Activated CD4-positive, alpha-beta T cell treated with anti-CD3 and anti-CD28 coated beads, Interleukin-2, Interleukin-6, amounts not matched to agents 100 ng/mL and 50 ng/mL, durations not matched to agents 16 hours and 8 hours (primary cell): ENCODE results near the gene KRTAP20-3.

Experiments used
- DNase-seq: peaks from one replicate; pipeline ENCODE4 v3.0.0-alpha.2; 2020

The KRTAP20-3 gene

GRCh38 chr21:30642564-30642963 lies at the start of gene KRTAP20-3:
TSS of gene KRTAP20-3 (plus strand) at chr21:30642864.
- no peak for DNase-seq

DNA sequence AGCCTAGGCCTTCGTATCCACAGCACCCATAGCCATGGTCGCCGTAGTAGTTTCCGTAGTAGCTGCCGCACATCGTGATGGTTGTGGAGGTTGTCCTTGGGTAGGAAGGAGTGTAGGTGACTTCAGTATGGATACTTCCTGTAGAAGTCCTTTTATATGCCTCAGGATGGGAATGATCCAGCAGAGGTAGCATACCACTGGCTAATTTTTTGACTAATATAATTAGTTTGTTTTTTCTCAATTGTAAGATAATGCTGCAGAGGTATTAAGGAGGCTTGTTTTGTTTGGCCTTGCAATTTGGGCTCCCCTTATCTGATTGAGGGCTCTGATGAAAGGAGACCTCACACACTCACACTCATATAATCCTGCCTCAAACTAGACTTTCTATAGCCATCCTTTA lies 43.9 kb upstream of the KRTAP20-3 start, which contains the start of gene KRTAP6-2:
TSS of gene KRTAP6-2 (minus strand) at position 101 of the 400 bp plus-strand sequence. CDS start at position 73, 28 bp downstream.
- DNase-seq: no peak

DNA sequence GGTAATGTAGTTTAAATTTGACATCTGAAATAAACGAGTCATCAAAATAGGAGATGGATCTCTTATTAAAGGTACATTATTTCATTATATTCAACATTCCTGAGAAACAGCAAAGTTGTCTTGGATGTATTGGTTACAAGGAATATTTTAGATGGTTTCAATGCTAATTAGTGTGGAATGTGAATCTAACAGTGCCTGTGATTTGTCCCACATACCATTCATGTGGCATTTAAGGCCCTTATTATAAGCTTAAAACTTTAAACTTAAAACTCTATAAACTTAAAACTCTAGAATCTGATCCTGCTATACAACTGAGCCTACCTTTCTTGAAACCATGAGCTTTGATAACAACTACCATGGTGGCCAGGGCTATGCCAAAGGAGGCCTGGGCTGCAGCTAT lies 41.9 kb upstream of the KRTAP20-3 start, which contains the start of gene KRTAP22-1:
TSS of gene KRTAP22-1 (plus strand) at position 301 of the 400 bp plus-strand sequence.
- no peak for DNase-seq

GRCh38 chr21:30605968-30606367 lies 36.7 kb upstream of the KRTAP20-3 start:
- no peak for DNase-seq

DNA sequence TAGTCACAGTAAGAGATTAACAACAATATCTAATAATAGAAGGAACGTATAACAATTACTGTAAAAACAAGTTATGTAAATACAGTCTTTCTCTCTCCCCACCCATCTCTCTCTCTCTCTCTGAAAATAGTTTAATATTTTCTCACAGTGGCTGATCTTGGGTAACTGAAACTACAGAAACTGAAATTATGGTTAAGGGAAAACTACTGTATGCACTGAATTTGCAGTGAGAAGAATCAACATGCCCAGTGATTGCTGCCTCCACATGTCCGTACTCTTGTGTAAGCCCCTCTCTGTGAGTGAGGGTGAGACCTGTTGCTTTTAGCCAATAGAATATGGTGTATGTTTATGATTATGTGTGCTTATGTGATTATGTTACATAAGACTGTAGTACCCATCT lies 30.5 kb upstream of the KRTAP20-3 start:
- DNase-seq: no peak

- no peak for DNase-seq
Observed at GRCh38 chr21:30613836-30614235, 28.8 kb upstream of the KRTAP20-3 start, which contains the start of gene KRTAP6-1. TSS of gene KRTAP6-1 (minus strand) at chr21:30613930. CDS start at chr21:30613904, 26 bp downstream.

DNA sequence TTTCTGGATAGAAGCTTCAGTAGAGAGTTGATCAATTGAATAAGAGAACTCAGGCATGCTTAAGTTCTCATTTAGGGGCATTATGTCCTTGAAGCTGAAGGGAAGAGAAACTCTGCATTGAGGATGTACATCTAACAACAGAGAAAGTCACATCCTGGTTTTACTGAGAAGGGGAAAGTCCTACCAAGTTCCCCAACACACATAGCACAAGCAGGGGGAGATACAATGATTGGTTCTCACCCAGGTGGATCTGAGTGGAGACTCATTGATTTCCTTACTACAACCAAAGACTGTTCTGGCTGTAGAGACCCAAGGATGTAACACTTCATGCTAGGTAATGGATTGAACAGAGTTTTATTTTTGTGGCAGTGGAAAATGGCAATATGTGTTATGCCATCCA lies 27.5 kb upstream of the KRTAP20-3 start:
- no peak for DNase-seq

DNA sequence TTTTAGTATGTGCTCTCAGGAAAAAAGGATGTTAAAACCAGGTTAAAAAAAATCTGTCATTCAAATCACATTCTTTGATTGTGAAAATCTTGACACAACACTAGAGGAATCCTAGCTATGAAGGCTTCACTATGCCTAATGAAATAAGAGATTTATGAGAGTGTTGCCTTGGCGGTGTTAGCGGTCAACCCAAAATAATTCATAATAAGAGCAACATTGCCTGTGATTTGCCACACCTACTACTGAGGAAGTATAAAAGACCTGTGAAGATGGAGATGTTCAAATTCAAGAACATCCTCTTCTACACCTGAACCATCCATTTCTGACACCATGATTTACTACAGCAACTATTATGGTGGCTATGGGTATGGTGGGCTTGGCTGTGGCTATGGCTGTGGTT lies 26.5 kb upstream of the KRTAP20-3 start, which contains the start of gene KRTAP20-1:
TSS of gene KRTAP20-1 (plus strand) at position 301 of the 400 bp plus-strand sequence. CDS start at position 331, 30 bp downstream.
- no peak for DNase-seq

DNA sequence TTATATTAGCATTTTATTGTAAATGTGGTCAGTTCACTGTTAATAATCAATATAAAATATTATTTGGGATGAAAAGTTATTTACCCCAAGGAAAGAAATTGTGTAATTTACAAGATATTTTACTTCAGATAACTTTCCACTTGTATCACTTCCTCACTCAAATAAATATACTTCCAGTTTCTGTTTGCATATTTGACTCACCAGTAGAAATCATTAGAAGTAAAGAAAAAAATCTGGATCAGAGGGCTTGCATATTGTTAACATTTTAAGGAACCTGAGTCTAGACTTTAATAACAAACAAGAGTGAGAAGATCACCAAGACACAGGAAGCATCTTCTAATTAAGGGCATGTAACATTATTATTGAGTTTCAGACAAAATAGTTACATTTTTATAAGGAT lies 22.6 kb upstream of the KRTAP20-3 start:
- DNase-seq: no peak

DNA sequence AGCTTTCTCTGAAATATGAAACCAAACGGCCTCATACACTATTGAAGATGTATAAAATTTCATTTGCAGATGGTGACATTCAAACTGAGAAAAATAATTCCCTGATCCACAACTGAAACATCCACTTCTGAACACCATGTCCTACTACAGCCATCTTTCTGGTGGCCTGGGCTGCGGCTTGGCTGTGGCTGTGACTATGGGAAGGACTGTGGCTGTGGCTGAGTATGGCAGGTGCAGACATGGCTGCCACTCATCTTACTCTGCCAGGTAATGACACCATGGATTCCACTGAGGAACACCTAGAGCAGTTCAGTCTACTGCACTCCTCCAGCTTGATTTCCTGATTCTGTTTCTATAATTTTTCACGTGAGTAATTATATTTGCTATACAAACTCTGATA lies 22.1 kb upstream of the KRTAP20-3 start, which contains the start of gene KRTAP20-4:
TSS of gene KRTAP20-4 (plus strand) at position 106 of the 400 bp plus-strand sequence.
- DNase-seq: no peak

DNA sequence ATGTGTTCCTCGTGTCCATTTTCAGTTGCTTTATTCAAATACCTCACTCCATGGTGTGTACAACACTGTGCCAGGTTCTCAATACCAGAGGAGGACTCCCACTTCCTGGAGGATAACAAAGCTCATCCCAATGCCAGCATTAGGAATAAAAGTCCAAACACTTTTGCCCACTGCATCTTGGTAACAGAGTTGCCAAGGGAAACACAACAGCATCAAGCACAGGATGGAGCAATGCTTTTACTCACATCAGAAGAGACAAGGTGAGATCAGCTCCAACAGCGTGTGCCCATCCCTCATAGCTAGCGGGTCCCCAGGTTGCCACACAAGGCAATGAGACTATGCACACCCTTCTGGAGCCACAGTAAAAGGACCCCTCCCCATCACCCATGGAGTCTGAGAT lies 19.3 kb upstream of the KRTAP20-3 start:
- no peak for DNase-seq

- no peak for DNase-seq
Observed at GRCh38 chr21:30625449-30626165, 17.1 kb upstream of the KRTAP20-3 start.

- DNase-seq: no peak
Observed at GRCh38 chr21:30628109-30628508, 14.6 kb upstream of the KRTAP20-3 start.

GRCh38 chr21:30629200-30629599 lies 13.5 kb upstream of the KRTAP20-3 start:
- no peak for DNase-seq

DNA sequence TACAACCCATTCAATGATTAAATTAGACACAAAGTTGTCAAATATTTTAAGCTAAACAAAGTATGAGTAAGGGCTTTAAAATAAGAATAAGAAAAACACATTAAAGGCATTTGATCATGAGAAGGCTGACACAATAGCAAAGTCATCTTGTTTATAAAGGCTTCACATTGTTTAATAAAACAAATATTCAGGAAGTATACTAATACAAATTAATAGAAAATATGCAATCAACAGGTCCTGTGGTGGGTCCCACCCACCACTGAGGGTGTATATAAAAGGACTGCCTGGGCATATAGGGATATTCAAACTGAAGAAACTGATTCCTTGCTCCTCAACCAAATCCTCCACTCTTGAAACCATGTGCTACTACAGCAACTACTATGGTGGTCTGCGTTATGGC lies 7.8 kb upstream of the KRTAP20-3 start, which contains the start of gene KRTAP20-2:
TSS of gene KRTAP20-2 (plus strand) at position 301 of the 400 bp plus-strand sequence. CDS start at position 359, 58 bp downstream.
- DNase-seq: no peak

GRCh38 chr21:30638686-30639085 lies 4.0 kb upstream of the KRTAP20-3 start:
- no peak for DNase-seq

DNA sequence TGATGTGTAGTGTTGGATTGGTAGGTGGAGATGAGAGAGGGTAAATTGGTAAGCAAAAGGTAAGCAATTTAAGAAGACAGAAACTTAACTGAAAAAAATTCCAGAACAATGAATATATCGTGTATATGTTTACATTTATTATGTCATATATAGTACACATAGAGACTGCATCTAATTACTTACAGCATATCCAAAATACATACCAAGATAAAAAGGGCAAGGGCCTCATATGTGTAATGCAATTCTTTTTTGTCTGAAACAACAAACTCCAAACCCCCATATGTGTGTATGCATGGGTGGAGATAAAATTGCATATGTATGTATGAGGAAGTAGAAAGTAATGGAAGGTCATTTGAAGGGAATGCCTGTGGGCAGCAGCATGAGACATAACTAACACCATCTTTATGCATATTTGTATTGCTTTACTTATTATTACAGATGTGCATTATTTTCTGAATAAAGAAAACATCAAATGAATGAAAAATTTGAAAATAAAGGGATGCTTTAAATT lies 4.3 kb downstream of the KRTAP20-3 start:
- no peak for DNase-seq

DNA sequence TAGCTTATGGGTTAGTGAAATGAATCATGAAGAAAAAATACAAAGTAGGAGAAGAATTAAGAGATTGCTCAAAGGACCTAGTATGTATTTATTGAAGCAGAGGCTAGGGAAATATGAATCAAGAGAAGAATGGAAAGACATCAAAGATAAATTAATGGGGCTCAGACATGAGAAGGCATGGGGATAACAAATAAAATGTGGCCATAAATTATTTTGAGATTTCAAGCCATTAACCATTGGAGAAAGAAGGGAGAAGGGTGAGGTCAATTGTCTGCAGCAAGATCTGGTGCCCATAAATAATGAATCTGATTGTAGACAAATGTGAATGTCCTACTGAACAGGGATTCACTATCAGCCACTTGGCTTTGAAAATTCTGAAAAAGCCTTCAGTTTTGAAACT lies 10.2 kb downstream of the KRTAP20-3 start:
- no peak for DNase-seq

DNA sequence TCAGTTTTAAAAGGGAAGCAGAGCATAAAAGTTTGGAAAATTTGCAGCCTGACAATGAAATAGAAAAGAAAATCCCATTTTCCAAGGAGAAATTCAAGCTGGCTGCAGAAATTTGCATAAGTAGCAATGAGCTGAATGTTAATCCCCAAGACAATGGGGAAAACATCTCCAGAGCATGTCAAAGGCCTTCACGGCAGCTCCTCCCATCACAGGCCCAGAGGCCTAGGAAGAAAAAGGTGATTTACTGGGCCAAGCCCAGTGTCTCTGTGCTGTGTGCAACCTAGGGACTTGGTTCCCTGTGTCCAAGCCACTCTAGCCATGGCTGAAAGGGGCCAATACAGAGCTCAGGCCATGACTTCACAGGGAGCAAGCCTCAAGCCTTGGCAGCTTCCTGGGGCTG lies 26.1 kb downstream of the KRTAP20-3 start:
- no peak for DNase-seq

- DNase-seq: no peak
Observed at GRCh38 chr21:30672985-30673650, 30.5 kb downstream of the KRTAP20-3 start.

GRCh38 chr21:30674312-30674711 lies 31.6 kb downstream of the KRTAP20-3 start:
- no peak for DNase-seq

DNA sequence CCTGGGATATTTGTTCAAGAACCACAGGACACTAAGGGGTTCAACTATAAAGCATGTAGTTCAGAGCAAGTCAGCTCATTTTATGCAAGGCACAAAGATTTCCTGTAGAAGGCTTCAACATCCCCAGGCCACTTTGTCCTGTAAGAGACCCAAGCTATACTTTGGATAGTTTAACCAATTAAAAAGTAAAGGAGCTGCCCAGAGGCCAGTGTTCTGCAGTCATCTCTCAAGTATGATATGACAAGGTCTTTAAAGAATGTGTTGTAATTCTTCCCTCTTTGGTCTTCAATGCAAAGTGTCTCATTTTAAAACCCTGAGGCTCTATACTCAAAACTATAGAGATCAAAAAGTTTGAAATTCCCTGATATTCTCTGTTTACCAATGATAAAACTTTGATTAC lies 34.1 kb downstream of the KRTAP20-3 start:
- no peak for DNase-seq

DNA sequence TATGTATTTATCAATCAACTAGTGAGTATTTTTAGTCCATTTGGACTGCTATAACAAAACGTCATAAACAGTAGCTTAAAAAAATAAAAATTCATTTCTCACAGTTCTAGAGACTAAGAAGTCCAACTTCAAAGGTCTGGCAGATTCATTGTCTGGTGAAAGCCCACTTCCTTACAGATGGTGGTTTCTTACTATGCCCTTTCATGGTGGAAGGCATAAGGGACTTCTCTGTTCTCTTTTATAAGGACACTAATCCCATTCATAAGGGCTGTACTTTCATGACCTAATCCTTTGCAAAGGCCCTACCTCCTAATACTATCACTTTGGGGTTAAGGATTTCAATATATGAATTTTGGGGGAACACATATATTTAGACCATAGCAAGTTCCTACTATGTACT lies 37.9 kb downstream of the KRTAP20-3 start:
- no peak for DNase-seq

DNA sequence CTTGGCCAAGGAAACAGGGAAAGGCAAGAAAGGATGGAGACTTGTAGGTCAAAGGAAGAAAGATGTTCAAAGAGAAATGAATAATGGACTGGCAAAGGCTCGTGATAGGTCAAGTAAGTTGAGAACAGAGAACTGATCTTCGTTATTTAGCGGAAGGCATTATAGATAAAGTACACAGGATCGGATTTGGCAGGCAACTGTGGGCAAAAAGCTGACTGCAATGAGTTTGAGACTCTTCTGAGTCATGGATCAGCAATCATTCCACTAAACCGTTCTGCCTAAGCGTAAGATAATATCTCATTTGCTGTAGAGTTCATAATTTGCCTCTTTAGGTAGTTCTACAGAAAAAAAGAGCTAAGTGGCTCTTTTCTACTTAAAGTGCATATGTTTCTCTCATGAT lies 41.8 kb downstream of the KRTAP20-3 start:
- no peak for DNase-seq
